Activated CD4-positive, alpha-beta T cell treated with anti-CD3 and anti-CD28 coated beads for 36 hours (primary cell): Measurements from ENCODE around the gene NUAK1. TPM values are rescaled to one million over a fixed set of nuclear protein-coding genes. Genes with fewer than 3 reads are reported as not detected.

Experiments
- ATAC-seq: fragments of 200-7000 bp; cut with Tn5 transposase; one replicate; pipeline ENCODE4 v1.10.0; 2021; ENCODE audit warnings: mild to moderate bottlenecking, moderate library complexity
- CTCF ChIA-PET: fragments of 350-600 bp; sonication (Branson Sonifier 250); formaldehyde crosslinking; loops from one replicate; lab custom pipeline; 2021; ENCODE audit warnings: antibody characterized with exemption; lab: Charles Lee
- POLR2A ChIA-PET: fragments of 350-600 bp; sonication (Branson Sonifier 250); formaldehyde crosslinking; loops from one replicate; lab custom pipeline; 2021; ENCODE audit warnings: antibody characterized with exemption, inconsistent platforms; lab: Charles Lee
- DNase-seq: peaks from one replicate; pipeline ENCODE4 v3.0.0-alpha.2; 2020
- H3K27ac Mint-ChIP-seq: one replicate; pipeline ENCODE4 v1.8.0; 2021; ENCODE audit warnings: mixed read lengths
- H3K27me3 Mint-ChIP-seq: one replicate; pipeline ENCODE4 v1.8.0; 2021; ENCODE audit warnings: mixed read lengths
- H3K36me3 Mint-ChIP-seq: one replicate; pipeline ENCODE4 v1.8.0; 2021; ENCODE audit warnings: low read depth, mixed read lengths
- H3K4me1 Mint-ChIP-seq: one replicate; pipeline ENCODE4 v1.8.0; 2021; ENCODE audit warnings: mixed read lengths
- H3K4me3 Mint-ChIP-seq: one replicate; pipeline ENCODE4 v1.8.0; 2021; ENCODE audit warnings: mild to moderate bottlenecking, moderate library complexity, mixed read lengths
- H3K9me3 Mint-ChIP-seq: one replicate; pipeline ENCODE4 v1.8.0; 2021; ENCODE audit warnings: low read depth, mixed read lengths
- intact Hi-C, 2 experiments: fragments of 100-400 bp; cut with DNase I in 1 of 2; cut with micrococcal nuclease in 1 of 2; formaldehyde crosslinking; loops; one replicate each; pipeline versions ENCODE4 v1.14.2 to v1.15.1; 2022 to 2024; cut with DNase I, micrococcal nuclease
- total RNA-seq, 2 experiments: library from RNA; stranded (reverse); gene quantifications; one replicate each; pipeline ENCODE4 v1.2.3, GENCODE V29; 2021

The NUAK1 gene
- total RNA-seq, 2 experiments from 2014 or later: not detected

DNA sequence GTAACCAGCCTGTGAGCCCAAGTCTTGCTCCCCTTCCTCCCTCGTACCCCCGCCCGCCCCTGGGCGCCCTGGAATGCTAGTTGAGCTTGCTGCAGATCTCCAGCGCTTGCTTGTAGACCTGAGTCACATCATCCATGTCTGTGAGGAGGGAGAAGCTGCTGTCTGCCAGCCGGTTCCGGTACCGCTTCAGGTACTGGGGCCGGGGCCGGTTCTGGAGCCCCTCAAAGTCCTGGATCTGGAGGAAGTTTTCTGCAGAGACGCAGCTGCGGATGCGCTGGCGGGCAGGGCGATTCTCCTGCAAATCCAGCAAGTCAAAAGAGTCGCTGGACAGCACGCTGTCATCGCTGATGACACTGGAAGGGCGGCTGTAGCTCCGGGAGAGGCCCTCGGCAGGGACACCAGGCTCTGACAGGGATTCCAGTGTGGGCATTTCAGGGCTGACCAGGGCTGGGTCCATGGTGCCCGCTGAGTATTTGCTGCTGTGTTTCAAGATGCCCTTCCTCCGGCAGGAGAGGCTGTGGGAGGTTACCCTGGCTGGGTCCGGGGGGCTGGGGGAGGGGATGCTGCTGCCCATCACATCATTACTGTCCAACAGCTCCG lies 71.9 kb downstream of the NUAK1 start:
- H3K4me1 Mint-ChIP-seq: no peaks in the 10 kb centered on the region
- ChIA-PET CTCF (interaction anchor here (0.6 kb wide), 1 partner anchor 57 kb away, joined by 4 read pairs; no protein-coding TSS in a partner anchor), POLR2A (no interaction called here)
- ATAC-seq: no peak
- H3K9me3 Mint-ChIP-seq: no peaks in the 10 kb centered on the region
- DNase-seq: no peak
- no peak overlapping the region for H3K27ac Mint-ChIP-seq
- intact Hi-C loops: no loop called here
- H3K27me3 Mint-ChIP-seq: peaks cover 11% of the 10 kb centered on the region
- no peaks in the 10 kb centered on the region for H3K36me3 Mint-ChIP-seq
- no peak overlapping the region for H3K4me3 Mint-ChIP-seq

DNA sequence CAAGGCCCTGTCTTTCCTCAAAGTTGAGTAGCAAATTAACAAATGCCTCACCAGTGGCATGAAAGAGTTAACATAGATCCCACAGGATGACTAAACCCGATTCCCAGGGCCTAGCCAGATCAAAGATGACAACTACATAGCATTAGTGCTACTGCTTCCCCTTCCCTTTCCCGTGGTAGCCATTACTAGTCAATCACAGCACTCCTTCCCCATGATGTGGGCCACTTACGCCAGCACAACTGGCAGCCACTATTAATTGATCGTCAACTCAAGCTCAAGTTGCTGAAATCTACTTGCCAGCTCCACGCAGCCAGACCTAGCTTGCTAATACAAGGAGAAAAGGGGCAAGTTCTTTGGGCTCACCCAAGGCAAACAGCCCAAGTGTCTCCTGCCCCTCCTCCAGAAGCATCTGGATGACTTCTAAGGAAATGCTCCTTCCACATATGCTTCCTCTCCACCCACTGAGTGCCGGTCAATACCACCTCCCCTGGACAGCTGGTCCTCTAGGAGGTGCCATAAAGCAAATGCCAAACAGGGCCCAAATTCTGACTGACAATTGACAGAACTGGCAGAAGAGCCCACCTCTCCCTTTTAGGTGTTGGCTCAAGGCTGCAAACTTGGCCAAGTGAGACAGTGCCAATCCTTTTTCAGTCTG lies 72.6 kb downstream of the NUAK1 start:
- no peaks in the 10 kb centered on the region for H3K4me1 Mint-ChIP-seq
- H3K27ac Mint-ChIP-seq: no peak overlapping the region
- ChIA-PET CTCF (interaction anchor here (0.7 kb wide), 1 partner anchor 72 kb away, joined by 3 read pairs; the partner anchor contains the start of gene NUAK1), POLR2A (no interaction called here)
- no peaks in the 10 kb centered on the region for H3K9me3 Mint-ChIP-seq
- intact Hi-C loops: no loop called here
- H3K27me3 Mint-ChIP-seq: peaks cover 14% of the 10 kb centered on the region
- H3K36me3 Mint-ChIP-seq: no peaks in the 10 kb centered on the region
- DNase-seq (no peak), ATAC-seq (no peak)
- H3K4me3 Mint-ChIP-seq: no peak overlapping the region

DNA sequence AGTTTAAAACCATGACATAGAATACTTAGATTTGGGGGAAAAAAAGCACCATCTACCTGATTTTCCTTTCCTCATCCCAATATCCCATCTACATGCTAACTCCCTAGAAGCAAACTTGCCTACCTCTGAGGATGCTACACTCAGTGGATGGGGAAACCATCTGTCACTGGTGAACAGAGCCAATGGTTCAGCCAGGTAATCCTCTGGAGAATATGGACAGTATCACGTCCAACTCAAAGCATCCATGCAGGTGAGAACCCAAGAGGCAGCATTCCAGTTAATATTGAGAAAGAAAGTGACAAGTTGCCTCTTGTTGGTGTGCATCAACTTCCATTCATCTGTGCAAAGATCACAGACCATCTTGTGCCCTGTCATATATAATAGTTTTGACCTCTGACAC lies 73.2 kb downstream of the NUAK1 start:
- Mint-ChIP-seq H3K27ac (no peak overlapping the region), H3K4me1 (no peaks in the 10 kb centered on the region), H3K9me3 (no peaks in the 10 kb centered on the region), H3K27me3 (peaks cover 12% of the 10 kb centered on the region), H3K4me3 (no peak overlapping the region), H3K36me3 (no peaks in the 10 kb centered on the region)
- ATAC-seq (no peak), DNase-seq (no peak)
- ChIA-PET POLR2A (no interaction called here), CTCF (interaction anchor here (0.7 kb wide), 1 partner anchor 73 kb away, joined by 3 read pairs; the partner anchor contains the start of gene NUAK1)
- intact Hi-C loops: no loop called here

DNA sequence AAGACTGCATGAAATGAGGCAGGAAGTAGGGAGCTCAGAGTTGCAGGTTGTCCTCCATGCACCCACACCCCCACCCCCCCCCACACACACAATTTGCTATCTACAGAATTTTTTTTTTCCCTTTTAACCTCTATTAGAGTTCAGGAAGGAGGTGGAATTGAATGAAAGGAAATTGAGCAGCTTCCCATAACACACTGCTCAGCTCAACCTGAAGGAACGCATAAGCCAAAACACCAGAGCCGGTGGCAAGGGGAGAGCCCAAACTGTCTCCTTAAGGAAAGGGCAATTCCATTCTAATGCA lies 74.1 kb downstream of the NUAK1 start:
- peaks cover 10% of the 10 kb centered on the region for H3K27me3 Mint-ChIP-seq
- no peaks in the 10 kb centered on the region for H3K9me3 Mint-ChIP-seq
- no peak overlapping the region for H3K4me3 Mint-ChIP-seq
- H3K36me3 Mint-ChIP-seq: no peaks in the 10 kb centered on the region
- DNase-seq (no peak), ATAC-seq (no peak)
- CTCF ChIA-PET: no interaction called here
- POLR2A ChIA-PET: no interaction called here
- no peaks in the 10 kb centered on the region for H3K4me1 Mint-ChIP-seq
- H3K27ac Mint-ChIP-seq: no peak overlapping the region
- intact Hi-C loops: no loop called here

DNA sequence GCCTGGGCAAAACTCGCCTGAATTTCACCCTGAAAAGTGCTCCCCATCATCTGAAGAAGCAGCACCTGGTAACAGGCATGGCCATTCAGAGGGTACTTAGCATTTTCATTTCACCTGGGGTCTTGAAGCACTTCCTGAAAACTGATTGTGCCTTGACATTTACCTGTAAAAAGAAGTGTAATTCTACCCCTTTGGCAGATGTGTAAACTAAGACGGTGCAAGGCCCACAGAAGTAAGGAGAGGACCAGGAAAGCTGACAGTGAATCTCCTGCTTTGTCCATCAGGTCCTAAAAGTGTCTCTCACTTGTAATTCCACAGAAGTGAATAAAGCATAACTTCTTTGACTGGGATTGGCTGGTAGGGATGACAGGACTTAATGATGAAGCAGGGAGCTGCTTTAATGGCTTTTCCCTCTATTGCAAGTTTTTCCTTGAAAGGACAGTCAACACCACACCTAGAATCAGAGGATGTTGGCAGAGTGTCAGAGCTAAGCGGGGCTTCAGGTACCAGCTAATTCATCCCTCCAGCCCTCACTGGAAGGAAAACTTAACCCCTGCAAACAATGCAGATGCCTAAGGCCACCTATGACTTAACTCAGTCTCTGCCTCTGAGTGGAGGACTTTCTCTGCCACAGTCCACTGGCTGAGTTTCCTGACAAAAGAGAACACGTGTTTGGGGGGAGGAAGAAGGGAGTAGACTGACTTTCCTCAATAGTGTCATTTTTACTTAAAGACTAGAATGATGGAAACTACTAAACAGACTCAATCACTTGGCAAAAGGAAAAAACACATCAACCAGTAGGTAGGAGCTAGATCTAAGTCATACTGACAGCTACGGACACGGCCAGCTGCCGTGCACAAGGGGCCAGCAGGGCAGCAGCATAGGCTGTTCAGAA lies 74.7 kb downstream of the NUAK1 start:
- Mint-ChIP-seq H3K4me3 (no peak overlapping the region), H3K4me1 (no peaks in the 10 kb centered on the region), H3K9me3 (no peaks in the 10 kb centered on the region), H3K27me3 (peaks cover 10% of the 10 kb centered on the region), H3K27ac (no peak overlapping the region), H3K36me3 (no peaks in the 10 kb centered on the region)
- intact Hi-C loops: no loop called here
- DNase-seq: no peak
- ChIA-PET CTCF (no interaction called here), POLR2A (no interaction called here)
- ATAC-seq: no peak

DNA sequence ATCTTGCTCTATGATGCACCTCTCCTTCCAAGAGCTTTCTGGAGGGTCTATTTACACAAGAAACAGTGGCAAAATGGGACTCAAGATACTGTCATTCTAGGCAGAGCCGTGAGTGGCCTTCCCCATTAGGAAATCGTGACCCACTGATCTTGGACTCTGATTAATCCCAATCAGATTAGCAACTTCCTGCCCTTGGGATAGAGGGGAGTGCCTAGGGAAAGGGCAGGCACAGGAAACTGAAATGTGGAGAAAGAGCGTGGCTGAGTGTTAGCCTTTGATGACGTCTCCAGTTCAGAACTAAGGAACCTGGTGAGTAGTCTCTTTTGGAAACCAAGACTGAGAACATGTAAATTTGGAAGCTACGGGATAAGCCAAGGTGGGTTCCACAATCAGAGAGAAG lies 76.1 kb downstream of the NUAK1 start:
- intact Hi-C loops: no loop called here
- Mint-ChIP-seq H3K4me3 (no peak overlapping the region), H3K36me3 (no peaks in the 10 kb centered on the region), H3K27ac (no peak overlapping the region), H3K9me3 (no peaks in the 10 kb centered on the region), H3K4me1 (no peaks in the 10 kb centered on the region), H3K27me3 (peaks cover 10% of the 10 kb centered on the region)
- CTCF ChIA-PET: no interaction called here
- no peak for DNase-seq
- ATAC-seq: no peak
- POLR2A ChIA-PET: no interaction called here

DNA sequence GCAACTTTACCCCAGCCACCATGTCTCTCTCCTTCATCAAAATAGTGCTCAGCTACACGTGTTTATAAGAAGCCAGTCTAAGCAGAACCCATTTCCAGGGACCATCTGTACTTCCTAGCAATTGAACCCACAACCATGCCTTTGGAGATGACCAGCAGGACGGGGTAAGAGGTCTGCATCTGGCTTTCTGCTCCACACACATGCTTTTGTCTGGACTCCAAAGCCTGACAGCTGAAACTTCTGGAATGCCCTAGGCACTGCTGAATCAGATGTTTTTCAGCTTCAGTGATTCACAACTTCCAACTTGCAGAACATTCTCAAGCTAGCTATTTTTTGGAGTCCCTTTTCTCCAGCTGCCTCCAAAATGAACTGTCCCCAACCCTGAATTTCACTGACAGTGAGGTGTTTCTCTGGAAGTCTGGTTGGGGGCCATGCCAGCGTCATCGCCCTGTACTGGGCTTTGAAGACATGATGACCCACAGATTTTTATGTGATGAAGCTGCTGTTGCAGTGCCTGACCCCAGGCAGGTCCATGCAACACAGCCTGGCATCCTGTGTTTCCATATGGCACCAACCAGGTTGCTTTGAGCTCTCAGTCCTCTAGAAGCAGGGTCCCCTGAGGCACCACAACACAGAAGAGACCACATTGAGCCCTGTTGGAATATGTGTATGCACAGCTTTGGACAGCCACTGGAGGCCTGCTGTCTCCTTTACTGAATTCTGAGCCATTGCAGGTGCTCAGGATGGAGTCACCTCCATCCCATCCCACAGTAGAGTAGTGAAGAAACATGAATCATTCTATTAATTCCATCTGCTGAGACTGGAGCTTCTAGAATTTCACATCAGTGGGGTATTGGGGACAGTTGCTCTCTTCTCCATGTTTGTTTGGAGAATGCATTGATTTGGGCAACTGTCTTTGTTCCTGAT lies 80.2 kb downstream of the NUAK1 start:
- no peak for ATAC-seq
- CTCF ChIA-PET: interaction anchor here (0.6 kb wide), 1 partner anchor 153 kb away, joined by 3 read pairs; no protein-coding TSS in a partner anchor
- H3K27me3 Mint-ChIP-seq: peaks cover 5% of the 10 kb centered on the region

DNA sequence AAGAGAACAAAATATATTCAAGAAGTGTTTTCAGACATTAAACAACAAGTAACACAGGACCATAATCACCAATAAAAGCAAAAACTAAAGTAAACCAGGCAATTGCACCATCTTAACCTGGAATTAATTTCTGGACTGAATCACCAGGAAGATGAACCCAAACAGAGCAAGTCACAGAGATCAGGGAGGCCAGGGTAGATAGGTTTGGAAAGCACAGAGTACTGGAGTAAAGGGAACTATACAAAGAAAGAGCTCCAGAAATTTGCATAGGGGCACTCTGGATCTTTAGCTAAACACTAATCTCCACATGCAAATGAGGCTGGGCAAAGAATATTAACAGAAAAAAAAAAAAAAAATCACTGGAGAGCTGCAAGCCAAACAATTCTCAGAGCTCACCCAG lies 84.7 kb downstream of the NUAK1 start:
- Mint-ChIP-seq H3K9me3 (peaks cover 2% of the 10 kb centered on the region), H3K4me3 (no peak overlapping the region), H3K27me3 (peaks cover 14% of the 10 kb centered on the region), H3K36me3 (no peaks in the 10 kb centered on the region), H3K27ac (no peak overlapping the region), H3K4me1 (no peaks in the 10 kb centered on the region)
- ChIA-PET POLR2A (no interaction called here), CTCF (no interaction called here)
- no peak for ATAC-seq
- no peak for DNase-seq
- intact Hi-C loops: no loop called here

More for the DNA sequence above, 80.2 kb downstream of the NUAK1 start:
- no peak overlapping the region for H3K27ac Mint-ChIP-seq
- POLR2A ChIA-PET: no interaction called here
- intact Hi-C loops: no loop called here
- DNase-seq: no peak
- H3K9me3 Mint-ChIP-seq: peaks cover 2% of the 10 kb centered on the region
- H3K4me3 Mint-ChIP-seq: no peak overlapping the region
- H3K36me3 Mint-ChIP-seq: no peaks in the 10 kb centered on the region
- no peaks in the 10 kb centered on the region for H3K4me1 Mint-ChIP-seq

DNA sequence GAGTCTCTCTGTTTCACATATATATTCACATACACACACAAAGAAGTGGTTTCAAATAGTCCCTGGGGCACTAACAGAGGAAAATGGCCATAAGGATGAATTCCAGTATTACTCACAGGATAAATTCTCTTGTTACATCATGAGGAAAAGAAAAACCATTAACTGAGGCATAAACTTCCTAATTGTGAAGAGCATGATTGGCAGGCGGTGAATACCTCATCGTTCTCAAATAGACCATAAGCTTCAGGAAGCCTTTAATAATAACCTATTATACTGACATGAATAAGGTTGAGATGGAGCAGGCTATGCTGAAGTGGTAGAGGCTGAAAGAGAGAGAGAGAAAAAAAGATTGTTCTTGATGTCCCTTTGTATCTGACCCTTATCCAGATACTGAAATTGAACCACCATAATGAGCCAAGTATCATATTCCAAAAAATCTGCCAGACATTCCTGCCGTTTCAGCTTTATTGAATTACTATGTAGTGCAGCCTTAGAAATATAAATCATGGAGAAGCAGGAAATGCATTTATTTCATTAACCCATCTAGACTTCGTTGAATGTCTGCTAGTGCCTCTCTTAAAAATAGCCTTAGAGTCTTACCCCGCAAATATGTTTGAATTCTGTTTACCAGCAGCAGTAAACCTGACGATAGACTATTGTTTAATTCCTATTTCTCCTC lies 86.8 kb downstream of the NUAK1 start:
- H3K27ac Mint-ChIP-seq: no peak overlapping the region

DNA sequence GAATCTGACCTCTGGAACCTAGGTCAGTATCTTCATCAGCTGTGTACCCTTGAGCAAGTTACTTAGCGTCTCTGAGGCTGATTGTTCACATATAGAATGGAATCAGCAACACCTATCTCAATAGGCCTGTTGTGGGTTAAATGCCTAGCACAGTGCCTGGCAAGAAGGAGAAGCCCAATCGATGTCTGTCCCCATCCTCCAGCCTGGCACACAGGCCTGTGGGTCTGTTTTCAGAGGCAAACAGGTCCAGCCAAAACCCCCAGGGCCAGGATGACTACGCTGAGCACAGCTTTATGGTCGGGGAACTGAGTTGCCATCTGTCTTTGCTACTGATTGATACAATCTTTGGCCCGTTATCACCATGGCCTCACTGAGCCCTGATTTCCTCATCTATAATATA lies 89.2 kb downstream of the NUAK1 start:
- Mint-ChIP-seq H3K9me3 (no peaks in the 10 kb centered on the region), H3K36me3 (no peaks in the 10 kb centered on the region), H3K27ac (no peak overlapping the region), H3K4me1 (no peaks in the 10 kb centered on the region), H3K4me3 (no peak overlapping the region), H3K27me3 (peaks cover 17% of the 10 kb centered on the region)
- CTCF ChIA-PET: no interaction called here
- intact Hi-C loops: no loop called here
- POLR2A ChIA-PET: no interaction called here
- DNase-seq (no peak), ATAC-seq (no peak)

More for the DNA sequence above, 86.8 kb downstream of the NUAK1 start:
- DNase-seq: no peak
- ATAC-seq: no peak
- peaks cover 14% of the 10 kb centered on the region for H3K27me3 Mint-ChIP-seq
- H3K4me3 Mint-ChIP-seq: no peak overlapping the region
- H3K9me3 Mint-ChIP-seq: peaks cover 2% of the 10 kb centered on the region
- H3K4me1 Mint-ChIP-seq: no peaks in the 10 kb centered on the region
- ChIA-PET POLR2A (no interaction called here), CTCF (no interaction called here)
- intact Hi-C loops: no loop called here
- H3K36me3 Mint-ChIP-seq: no peaks in the 10 kb centered on the region

DNA sequence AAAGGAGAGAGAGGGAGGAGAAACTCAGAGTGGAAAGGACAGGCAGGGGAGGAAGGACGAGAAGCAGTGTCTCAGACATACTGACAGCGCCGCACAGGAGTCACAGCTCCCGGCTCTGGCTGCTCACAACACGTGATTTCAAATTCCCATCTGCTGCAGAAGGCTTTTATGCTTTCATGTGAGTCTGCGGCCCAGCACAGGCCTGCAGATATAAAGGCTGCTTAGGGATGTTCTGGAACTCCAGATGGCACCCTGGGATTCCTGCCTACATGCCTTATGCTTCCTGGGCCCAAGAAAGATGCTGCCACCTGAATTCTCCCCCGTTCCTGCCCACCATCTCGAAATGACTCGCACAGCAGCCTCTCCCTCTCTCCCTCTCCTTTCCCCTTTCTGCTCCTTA lies 89.6 kb downstream of the NUAK1 start:
- CTCF ChIA-PET: no interaction called here
- H3K27ac Mint-ChIP-seq: no peak overlapping the region
- no peaks in the 10 kb centered on the region for H3K9me3 Mint-ChIP-seq
- H3K36me3 Mint-ChIP-seq: no peaks in the 10 kb centered on the region
- intact Hi-C loops: no loop called here
- ATAC-seq (no peak), DNase-seq (no peak)
- no peak overlapping the region for H3K4me3 Mint-ChIP-seq
- peaks cover 17% of the 10 kb centered on the region for H3K27me3 Mint-ChIP-seq
- no peaks in the 10 kb centered on the region for H3K4me1 Mint-ChIP-seq
- POLR2A ChIA-PET: no interaction called here
